HPDE6-E6E7 (cell line): ENCODE results near the gene SCYGR8.
"Not testable (repeated sequence)": the region's sequence is repeated elsewhere in the genome, so short reads cannot be mapped to it uniquely, and the experiment has no call there.

Experiments used
- DNase-seq: peaks from one replicate; pipeline ENCODE4 v3.0.0; 2011; ENCODE audit warnings: missing footprints; ENCODE audit errors: extremely low spot score

SCYGR8 gene

DNA sequence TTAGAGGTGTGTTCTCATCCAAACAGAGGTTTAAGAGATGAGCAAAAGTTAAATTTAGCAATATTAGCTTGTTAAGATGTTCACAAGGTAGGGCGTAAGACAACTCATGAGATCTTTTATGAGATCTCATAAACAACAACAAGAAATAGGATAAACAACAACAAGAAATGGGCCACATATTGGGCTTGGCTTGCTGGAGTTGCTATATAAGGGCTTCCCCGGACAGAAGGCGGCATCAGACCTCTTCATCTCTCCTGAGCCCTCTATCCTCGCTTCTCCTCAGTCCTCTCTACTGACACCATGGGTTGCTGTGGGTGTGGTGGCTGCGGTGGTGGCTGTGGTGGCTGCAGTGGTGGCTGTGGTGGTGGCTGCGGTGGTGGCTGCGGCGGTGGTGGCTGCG is at the start of gene SCYGR8:
Gene SCYGR8, plus strand, starts transcription at position 301 of the 400 bp plus-strand sequence. Its CDS starts 0 bp downstream, at position 301.
- no peak for DNase-seq

- no peak for DNase-seq
Measured at GRCh38 chr2:227696990-227697679, 48.6 kb upstream of the SCYGR8 start.

GRCh38 chr2:227701556-227701955 is 44.1 kb upstream of the SCYGR8 start:
- no peak for DNase-seq

- DNase-seq, result peak; percentile 68
Measured at GRCh38 chr2:227703280-227703732, 42.4 kb upstream of the SCYGR8 start.

DNA sequence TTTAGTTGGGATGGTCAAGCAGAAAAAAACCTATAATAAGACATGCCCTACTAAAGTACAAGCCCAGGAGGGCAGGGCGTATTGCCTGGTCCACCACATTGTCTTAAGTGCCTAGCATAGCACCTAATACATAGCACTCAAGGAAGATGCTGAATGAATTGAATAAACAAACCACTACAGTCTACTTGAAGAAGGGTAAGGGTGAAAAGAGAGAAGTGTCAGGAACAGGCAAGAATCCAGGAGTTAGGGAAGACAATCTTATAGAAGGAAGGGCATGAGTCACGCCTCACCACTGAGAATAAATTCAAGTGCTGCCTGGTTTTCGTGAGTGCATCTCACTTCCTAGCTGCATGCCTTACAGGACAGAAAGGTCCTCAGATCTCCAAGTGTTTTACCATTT is 41.7 kb upstream of the SCYGR8 start:
- DNase-seq, result peak; percentile 43

DNA sequence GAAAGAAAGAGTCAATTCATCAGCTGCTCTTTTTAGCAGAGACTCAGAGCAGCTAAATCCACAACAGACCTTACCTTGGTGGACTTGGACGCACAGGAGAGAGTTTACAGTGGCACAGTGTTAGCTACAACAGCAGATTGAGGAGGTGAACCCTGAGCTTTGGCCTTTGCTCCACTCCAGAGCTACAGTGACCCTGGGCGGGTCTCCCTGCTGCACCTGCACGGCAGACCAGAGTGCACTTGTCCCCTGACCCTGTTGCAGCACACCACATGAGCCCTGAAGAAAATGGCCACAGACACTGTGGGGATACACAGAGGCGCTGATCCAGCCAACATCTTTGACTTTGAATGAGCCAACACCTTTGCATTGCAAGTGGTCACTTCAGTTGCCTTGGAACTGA is 38.8 kb upstream of the SCYGR8 start:
- no peak for DNase-seq

DNA sequence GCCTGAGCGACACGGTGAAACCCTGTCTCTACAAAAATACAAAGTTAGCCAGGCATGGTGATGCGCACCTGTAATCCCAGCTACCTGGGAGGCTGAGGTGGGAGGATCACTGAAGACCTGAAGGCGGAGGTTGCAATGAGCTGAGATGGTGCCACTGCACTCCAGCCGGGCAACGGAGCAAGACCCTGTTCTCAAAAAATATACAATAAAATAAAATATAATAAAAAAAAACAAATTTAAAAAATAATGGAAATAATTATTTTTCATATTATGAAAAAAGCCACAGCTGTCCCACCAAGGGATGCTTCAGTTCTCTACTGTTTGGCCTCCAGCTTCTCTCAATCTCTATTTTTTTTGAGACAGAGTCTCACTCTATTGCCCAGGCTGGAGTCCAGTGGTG is 38.3 kb upstream of the SCYGR8 start:
- no peak for DNase-seq

DNA sequence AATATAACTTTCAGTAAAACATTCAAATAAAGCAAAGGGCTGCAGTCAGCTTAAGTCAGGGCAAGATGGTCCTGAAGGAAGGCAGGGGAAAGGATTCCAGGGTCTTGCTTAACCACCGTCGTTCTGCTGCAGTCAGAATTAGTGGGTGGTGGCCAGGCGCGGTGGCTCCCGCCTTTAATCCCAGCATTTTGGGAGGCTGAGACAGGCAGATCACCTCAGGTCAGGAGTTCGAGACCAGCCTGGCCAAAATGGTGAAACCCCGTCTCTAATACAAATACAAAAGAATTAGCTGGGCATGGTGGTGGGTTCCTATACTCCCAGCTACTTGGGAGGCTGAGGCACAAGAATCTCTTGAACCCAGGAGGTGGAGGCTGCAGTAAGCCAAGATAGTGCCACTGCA is 34.7 kb upstream of the SCYGR8 start:
- no peak for DNase-seq

- no peak for DNase-seq
Measured at GRCh38 chr2:227713291-227713690, 32.4 kb upstream of the SCYGR8 start.

- DNase-seq, result no peak
Measured at GRCh38 chr2:227716501-227716900, 29.2 kb upstream of the SCYGR8 start.

- peak; percentile 46 for DNase-seq
Measured at GRCh38 chr2:227717687-227718567, 27.8 kb upstream of the SCYGR8 start, which contains the start of gene SLC19A3. TSS of gene SLC19A3 (minus strand) at chr2:227718028. CDS start at chr2:227702318, 15,710 bp downstream.

GRCh38 chr2:227719641-227720040 is 26.1 kb upstream of the SCYGR8 start:
- DNase-seq, result no peak

DNA sequence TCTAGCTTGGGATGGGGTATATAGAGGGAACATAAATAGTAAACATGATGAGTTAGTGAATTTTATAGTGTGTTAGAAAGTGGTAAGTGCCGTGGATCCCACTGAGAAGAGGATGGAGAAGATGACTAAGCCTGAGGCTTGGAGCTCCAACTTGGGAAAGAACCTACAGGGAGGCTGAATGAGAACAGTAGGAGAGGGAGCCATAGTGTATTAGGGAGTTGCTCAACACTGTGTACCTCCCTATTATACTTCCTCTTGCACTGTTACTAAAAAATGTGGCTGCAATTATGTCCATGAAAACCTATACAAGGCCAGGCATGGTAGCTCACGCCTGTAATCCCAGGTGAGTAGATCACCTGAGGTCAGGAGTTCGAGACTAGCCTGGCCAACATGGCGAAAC is 25.0 kb upstream of the SCYGR8 start:
- no peak for DNase-seq

DNA sequence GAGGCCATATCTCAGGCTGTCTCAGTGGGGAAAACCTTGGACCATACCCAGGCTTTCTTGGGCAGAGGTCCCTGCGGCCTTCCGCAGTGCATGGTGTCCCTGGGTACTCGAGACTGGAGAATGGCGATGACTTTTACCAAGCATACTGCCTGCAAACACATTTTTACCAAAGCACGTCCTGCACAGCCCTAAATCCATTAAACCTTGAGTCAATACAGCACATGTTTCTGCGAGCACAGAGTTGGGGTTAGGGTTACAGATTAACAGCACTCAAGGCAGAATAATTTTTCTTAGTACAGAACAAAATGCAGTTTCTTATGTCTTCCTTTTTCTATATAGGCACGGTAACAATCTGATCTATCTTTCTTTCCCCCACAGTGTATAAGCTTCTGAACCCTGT is 22.9 kb upstream of the SCYGR8 start:
- not testable (repeated sequence) for DNase-seq

GRCh38 chr2:227724394-227725039 is 21.2 kb upstream of the SCYGR8 start, which contains the start of gene SCYGR6:
TSS of gene SCYGR6 (minus strand) at chr2:227724757. CDS start at chr2:227724757, 0 bp downstream.
- DNase-seq, result no peak

- no peak for DNase-seq
Measured at GRCh38 chr2:227728035-227728434, 17.7 kb upstream of the SCYGR8 start, which contains the start of gene SCYGR7. TSS of gene SCYGR7 (plus strand) at chr2:227728335. CDS start at chr2:227728335, 0 bp downstream.

GRCh38 chr2:227739351-227739750 is 6.3 kb upstream of the SCYGR8 start:
- DNase-seq, result no peak

GRCh38 chr2:227740705-227741104 is 5.0 kb upstream of the SCYGR8 start:
- not testable (repeated sequence) for DNase-seq

DNA sequence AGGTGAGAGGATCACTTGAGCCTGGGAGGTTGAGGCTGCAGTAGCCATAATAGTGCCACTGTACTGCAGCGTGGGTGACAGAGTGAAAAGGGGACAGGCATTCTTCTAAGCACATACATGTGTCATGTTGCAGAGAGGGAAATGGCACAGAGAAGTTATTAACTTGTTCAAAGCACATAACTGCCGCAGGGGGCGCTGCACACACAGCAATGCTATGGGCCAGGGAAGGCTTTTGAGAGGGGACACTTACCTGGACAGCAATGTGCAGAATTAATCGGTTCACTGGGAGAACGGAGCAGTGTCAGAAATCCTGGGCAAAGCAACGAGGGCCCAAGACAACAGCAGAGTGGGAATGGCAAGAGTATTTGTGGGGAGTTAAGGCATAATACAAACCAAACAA is 2.4 kb downstream of the SCYGR8 start:
- DNase-seq, result no peak

DNA sequence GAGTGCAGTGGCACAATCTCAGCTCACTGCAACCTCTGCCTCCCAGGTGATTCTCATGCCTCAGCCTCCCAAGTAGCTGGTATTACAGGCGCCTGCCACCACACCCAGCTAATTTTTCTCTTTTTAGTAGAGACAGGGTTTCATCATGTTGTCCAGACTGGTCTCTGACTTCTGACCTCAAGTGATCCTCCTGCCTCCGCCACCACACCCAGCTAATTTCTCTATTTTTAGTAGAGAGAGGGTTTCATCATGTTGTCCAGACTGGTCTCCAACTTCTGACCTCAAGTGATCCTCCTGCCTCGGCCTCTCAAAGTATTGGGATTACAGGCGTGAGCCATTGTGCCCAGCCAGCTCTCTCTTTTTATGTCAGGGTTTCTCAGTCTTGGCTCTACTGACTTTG is 10.6 kb downstream of the SCYGR8 start:
- DNase-seq, result not testable (repeated sequence)

DNA sequence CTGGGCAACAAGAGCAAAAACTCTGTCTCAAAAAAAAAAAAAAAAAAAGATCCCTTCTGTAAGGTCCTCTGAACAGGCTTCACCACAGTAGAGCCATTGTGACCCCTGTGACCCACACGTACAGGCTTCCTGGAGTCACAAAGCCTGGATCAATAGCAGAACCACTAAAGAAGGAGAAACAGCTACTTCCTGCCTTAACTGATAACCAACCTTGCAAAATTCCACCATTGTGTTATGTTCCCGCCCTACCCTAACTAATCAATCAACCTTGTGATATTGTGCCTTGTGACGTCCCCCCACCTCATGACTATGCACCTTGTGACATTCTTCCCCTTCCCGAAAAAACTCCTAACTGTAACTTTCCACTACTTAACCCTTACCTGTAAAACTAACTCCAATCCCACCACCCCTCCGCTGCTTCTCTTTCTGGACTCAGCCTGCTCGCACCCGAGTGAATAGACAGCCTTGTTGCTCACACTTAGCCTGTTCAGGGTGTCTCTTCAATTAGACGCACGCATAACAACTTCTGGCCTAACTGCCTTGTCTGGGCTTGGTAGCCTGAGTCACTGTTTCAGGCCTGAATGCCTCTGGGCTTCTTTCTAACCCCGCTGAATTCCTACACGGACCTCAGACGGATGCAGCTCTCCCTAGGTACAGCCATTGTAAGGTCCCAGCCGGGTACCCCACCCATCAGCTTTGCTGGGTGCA is 13.9 kb downstream of the SCYGR8 start:
- DNase-seq, result peak; percentile 74
